GM12874 (cell line): ENCODE measurements around the gene TEX22.

Source experiments
- CTCF ChIP-seq: IDR thresholded peaks from 2 replicates; pipeline ENCODE4 v1.5.1; 2011; ENCODE audit warnings: low read depth, mild to moderate bottlenecking, control low read depth, low read length, moderate library complexity; ENCODE audit not compliant: insufficient read depth

The TEX22 gene

DNA sequence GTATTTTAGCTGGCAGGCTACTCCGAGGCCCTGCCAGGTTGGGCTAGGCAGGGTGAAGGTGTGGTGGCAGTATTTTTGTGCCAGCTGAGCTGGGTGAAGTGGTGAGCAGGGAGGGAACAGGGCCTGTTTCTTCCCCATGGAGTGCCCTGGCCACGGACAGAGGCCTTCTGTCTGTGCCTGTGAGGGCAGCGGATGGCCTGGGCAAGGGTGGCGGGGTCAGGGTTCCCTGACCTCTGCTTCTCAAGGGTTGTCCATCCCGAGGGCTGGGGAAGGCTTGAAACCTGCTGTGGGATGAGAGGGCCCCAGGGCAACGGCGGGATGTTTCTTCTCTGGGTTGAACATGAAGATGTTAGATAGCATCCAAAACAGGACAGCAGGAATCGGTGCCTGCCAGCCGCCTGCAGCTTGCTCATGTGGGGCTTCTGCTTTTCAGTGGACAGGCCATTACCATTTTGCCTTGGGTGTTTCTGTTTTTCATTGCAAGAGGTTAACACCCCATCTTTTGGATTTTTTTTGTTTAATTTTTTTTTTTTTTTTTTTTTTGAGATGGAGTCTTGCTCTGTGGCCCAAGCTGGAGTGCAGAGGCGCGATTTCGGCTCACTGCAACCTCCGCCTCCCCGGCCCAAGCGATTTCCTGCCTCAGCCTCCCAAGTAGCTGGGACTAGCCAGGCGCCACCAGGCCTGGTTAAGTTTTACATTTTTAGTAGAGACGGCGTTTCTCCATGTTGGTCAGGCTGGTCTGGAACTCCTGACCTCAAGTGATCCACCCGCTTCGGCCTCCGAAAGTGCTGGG lies 24.6 kb downstream of the TEX22 start:
- no peak for TF ChIP-seq CTCF

GRCh38 chr14:105423488-105424195 lies 25.3 kb downstream of the TEX22 start:
- TF ChIP-seq CTCF: no peak

GRCh38 chr14:105424861-105425260 lies 26.5 kb downstream of the TEX22 start:
- no peak for TF ChIP-seq CTCF

- no peak for TF ChIP-seq CTCF
Observed at GRCh38 chr14:105425823-105426247, 27.5 kb downstream of the TEX22 start.

- TF ChIP-seq CTCF: no peak
Observed at GRCh38 chr14:105426416-105427130, 28.2 kb downstream of the TEX22 start.

DNA sequence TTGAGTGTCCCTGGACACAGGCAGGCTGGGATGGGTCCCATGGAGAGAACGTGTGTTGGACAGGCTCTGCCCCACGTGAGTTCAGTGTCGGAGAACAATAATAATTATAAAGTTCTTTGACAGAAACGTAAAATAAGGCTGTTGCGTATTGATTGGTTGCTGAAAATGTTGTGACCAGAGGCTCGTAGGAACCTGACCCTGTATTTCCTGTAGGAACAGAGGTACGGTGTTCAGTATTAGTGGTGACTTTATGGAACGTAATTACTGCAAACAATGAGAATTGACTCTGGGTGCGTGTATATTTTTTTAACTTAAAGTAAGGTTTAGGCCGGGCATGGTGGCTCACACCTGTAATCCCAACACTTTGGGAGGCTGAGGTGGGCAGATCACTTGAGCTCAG lies 29.1 kb downstream of the TEX22 start:
- no peak for TF ChIP-seq CTCF

DNA sequence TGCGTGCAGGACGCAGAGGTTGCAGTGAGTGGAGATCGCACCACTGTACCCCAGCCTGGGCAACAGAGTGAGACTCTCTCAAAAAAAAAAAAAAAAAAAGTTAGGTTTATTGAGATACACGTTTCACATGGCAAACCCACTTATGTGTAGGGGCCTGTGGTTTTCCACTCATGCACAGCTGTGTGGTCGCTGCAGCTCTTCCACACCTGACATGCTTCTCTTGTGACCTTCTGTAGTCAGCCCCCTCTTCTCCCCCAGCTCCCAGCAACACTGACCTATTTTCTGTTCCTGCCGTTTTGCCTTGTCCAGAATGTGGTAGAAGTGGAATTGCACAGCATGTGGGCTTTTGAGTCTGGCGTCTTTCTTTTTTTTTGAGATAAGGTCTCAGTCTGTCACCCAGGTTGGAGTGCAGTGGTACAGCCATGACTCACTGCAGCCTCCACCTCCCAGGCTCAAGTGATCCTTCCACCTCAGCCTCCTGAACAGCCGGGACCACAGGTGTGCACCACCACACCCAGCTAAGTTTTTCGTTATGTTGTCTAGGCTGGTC lies 29.7 kb downstream of the TEX22 start:
- no peak for TF ChIP-seq CTCF
